Neural cell (in vitro differentiated cells): Measurements from ENCODE around the gene SPACA6. TPM values are rescaled to one million over a fixed set of nuclear protein-coding genes. Genes with fewer than 3 reads are reported as not detected.

Experiments used
- H2AFZ ChIP-seq: fragments of 200-600, 300-800 bp; sonication (generic), shearing (Covaris generic); 2 replicates; pipeline ENCODE4 v1.6.0; 2014; ENCODE audit warnings: low read depth, mild to moderate bottlenecking, antibody characterized with exemption, low read length, moderate library complexity
- H3F3A ChIP-seq: fragments of 200-600 bp; shearing (Covaris generic); 2 replicates; pipeline ENCODE4 v1.6.1; 2016; ENCODE audit warnings: mild to moderate bottlenecking, moderate library complexity, mixed read lengths, antibody characterized with exemption, low read length; ENCODE audit not compliant: insufficient read depth, poor library complexity, severe bottlenecking
- H3K27ac ChIP-seq: fragments of 200-600, 300-800 bp; sonication (generic), shearing (Covaris generic); 2 replicates; pipeline ENCODE4 v1.5.1; 2014; ENCODE audit warnings: mild to moderate bottlenecking, low read length, moderate library complexity
- H3K27me3 ChIP-seq: fragments of 300-800, 200-600 bp; sonication (generic), shearing (Covaris generic); 2 replicates; pipeline ENCODE4 v1.6.0; 2014; ENCODE audit warnings: mild to moderate bottlenecking, low read depth, low read length, moderate library complexity; ENCODE audit not compliant: insufficient read depth
- H3K36me3 ChIP-seq: fragments of 300-800, 200-600 bp; sonication (generic), shearing (Covaris generic); 2 replicates; pipeline ENCODE4 v1.5.1; 2014; ENCODE audit warnings: mild to moderate bottlenecking, antibody characterized with exemption, low read length, moderate library complexity; ENCODE audit not compliant: insufficient read depth
- H3K4me2 ChIP-seq: fragments of 300-800, 200-600 bp; sonication (generic), shearing (Covaris generic); 2 replicates; pipeline ENCODE4 v1.6.0; 2014; ENCODE audit warnings: mild to moderate bottlenecking, low read length
- H3K4me3 ChIP-seq: fragments of 300-800, 200-600 bp; sonication (generic), shearing (Covaris generic); 2 replicates; pipeline ENCODE4 v1.5.1; 2014; ENCODE audit warnings: mild to moderate bottlenecking, low read length, moderate library complexity
- H3K79me2 ChIP-seq: fragments of 200-600 bp; shearing (Covaris generic); replicated peaks from 2 replicates; pipeline ENCODE4 v1.6.0; 2014; ENCODE audit warnings: mild to moderate bottlenecking, low read length, moderate library complexity; ENCODE audit not compliant: insufficient read depth
- H3K9ac ChIP-seq: fragments of 300-800, 200-600 bp; sonication (generic), shearing (Covaris generic); 2 replicates; pipeline ENCODE4 v1.6.1; 2016; ENCODE audit warnings: mild to moderate bottlenecking, low read length, mixed read lengths
- H3K9me2 ChIP-seq: fragments of 200-600 bp; shearing (Covaris generic); 2 replicates; pipeline ENCODE4 v1.6.1; 2016; ENCODE audit warnings: mild to moderate bottlenecking, low read length, mixed read lengths; ENCODE audit not compliant: insufficient read depth
- H3K9me3 ChIP-seq: fragments of 200-600, 300-800 bp; sonication (generic), shearing (Covaris generic); 2 replicates; pipeline ENCODE4 v1.6.1; 2016; ENCODE audit warnings: mild to moderate bottlenecking, mixed run types, low read length, moderate library complexity, mixed read lengths
- H4K20me1 ChIP-seq: fragments of 200-600 bp; shearing (Covaris generic); 2 replicates; pipeline ENCODE4 v1.6.1; 2016; ENCODE audit warnings: mild to moderate bottlenecking, mixed run types; ENCODE audit not compliant: insufficient read depth
- CTCF ChIP-seq: fragments of 450-650 bp; IDR thresholded peaks from 2 replicates; pipeline ENCODE4 v1.5.1; 2014; ENCODE audit warnings: antibody characterized with exemption, mild to moderate bottlenecking, moderate library complexity; ENCODE audit not compliant: poor library complexity, severe bottlenecking
- EP300 ChIP-seq: fragments of 450-650 bp; conservative IDR thresholded peaks from 2 replicates; pipeline ENCODE4 v1.6.1; 2014; ENCODE audit warnings: antibody characterized with exemption, mild to moderate bottlenecking, moderate library complexity; ENCODE audit not compliant: poor library complexity, severe bottlenecking
- EZH2 ChIP-seq: fragments of 200-600, 300-800 bp; shearing (Covaris generic), sonication (generic); IDR thresholded peaks from 2 replicates; pipeline ENCODE4 v1.6.1; 2014; ENCODE audit warnings: antibody characterized with exemption, low read length, borderline replicate concordance, mild to moderate bottlenecking; ENCODE audit not compliant: insufficient read depth, poor library complexity, severe bottlenecking
- MXI1 ChIP-seq: fragments of 450-650 bp; conservative IDR thresholded peaks from 2 replicates; pipeline ENCODE4 v1.6.1; 2014; ENCODE audit warnings: antibody characterized with exemption, mild to moderate bottlenecking; ENCODE audit not compliant: poor library complexity, severe bottlenecking
- POLR2AphosphoS5 ChIP-seq: IDR thresholded peaks from 2 replicates; pipeline ENCODE4 v1.6.1; 2012
- RAD21 ChIP-seq: fragments of 450-650 bp; conservative IDR thresholded peaks from 2 replicates; pipeline ENCODE4 v1.6.1; 2014; ENCODE audit warnings: antibody characterized with exemption, mild to moderate bottlenecking, moderate library complexity
- REST ChIP-seq: IDR thresholded peaks from 2 replicates; pipeline ENCODE4 v1.6.1; 2012; ENCODE audit warnings: borderline replicate concordance
- SMC3 ChIP-seq: fragments of 450-650 bp; conservative IDR thresholded peaks from 2 replicates; pipeline ENCODE4 v1.6.1; 2014; ENCODE audit warnings: antibody characterized with exemption, mild to moderate bottlenecking, moderate library complexity; ENCODE audit not compliant: poor library complexity
- TAF1 ChIP-seq: IDR thresholded peaks from 2 replicates; pipeline ENCODE4 v1.6.1; 2012; ENCODE audit warnings: low read depth
- polyA plus RNA-seq: library from polyadenylated mRNA; depleted of rRNA; stranded (reverse); fragments of >200 nt; gene quantifications from 2 replicates; pipeline ENCODE4 v1.2.3, GENCODE V29; 2014

SPACA6 gene
- polyA plus RNA-seq, 1 donor from 2014 or later, result 5.2 TPM

GRCh38 chr19:51687791-51688670 lies 5.1 kb upstream of the SPACA6 start:
- Histone ChIP-seq H2AFZ (peak overlapping the region; percentile 89), H3K27me3 (no peaks in the 10 kb centered on the region), H3K9ac (peak overlapping the region; percentile 92), H3K36me3 (no peaks in the 10 kb centered on the region), H3K27ac (peak overlapping the region; percentile 99), H3K9me3 (no peaks in the 10 kb centered on the region), H4K20me1 (peaks cover 12% of the 10 kb centered on the region), H3K79me2 (peaks cover 45% of the 10 kb centered on the region), H3F3A (no peaks in the 10 kb centered on the region), H3K4me3 (peak overlapping the region; percentile 90), H3K9me2 (no peaks in the 10 kb centered on the region), H3K4me2 (peak overlapping the region; percentile 69)
- TF ChIP-seq EP300 (no peak), TAF1 (peak; percentile 63), EZH2 (no peak), RAD21 (no peak), REST (peak; percentile 89), MXI1 (no peak), CTCF (no peak), POLR2AphosphoS5 (no peak)

DNA sequence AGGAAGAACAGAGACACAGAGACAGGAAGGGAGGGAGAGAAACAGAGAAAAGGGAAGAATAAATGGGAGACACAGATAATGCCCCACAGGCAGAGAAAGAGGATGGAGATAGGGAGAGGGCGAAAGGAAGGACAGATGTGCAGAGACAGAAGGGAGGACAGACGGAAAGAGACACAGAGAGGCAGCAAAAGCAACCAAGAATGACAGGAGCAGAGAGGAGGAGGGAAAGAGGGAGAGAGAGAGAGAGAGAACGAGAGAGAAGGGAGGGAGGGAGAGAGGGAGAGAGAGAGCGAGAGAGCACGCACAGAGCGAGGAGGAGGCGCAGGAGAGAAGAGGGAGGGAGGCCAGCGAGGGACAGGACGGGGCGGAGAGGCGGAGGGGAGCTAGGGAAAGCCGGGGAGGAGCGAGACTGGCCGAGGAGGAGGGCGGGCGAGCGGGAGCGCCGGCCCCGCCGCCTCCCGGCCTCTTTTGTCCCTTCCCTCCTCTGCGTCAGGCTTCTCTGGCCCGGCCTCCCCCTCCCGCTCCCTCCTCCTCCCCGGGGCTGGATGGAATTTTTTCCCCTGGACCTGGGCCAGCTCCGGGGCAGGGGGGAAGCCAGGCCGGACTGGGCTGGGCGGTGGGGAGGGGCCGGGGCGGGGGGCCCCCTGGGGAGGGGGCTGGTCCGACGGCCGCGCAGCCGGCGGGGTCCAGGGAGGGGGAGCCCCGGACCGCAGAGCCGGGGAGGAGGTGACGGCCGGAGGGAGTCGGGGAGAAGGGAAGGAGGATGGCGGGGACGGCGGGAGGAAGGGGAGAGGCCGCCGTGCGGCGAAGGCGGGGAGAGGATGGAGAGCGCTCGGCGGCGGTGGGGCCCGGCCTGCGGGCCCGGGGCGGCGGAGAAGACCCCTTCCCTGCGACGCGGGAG lies 4.2 kb upstream of the SPACA6 start:
- Histone ChIP-seq H3K9me3 (no peaks in the 10 kb centered on the region), H2AFZ (peak overlapping the region; percentile 89), H3K27ac (peak overlapping the region; percentile 99), H3K79me2 (peaks cover 46% of the 10 kb centered on the region), H4K20me1 (peaks cover 13% of the 10 kb centered on the region), H3K36me3 (no peaks in the 10 kb centered on the region), H3K9ac (peak overlapping the region; percentile 92), H3K27me3 (no peaks in the 10 kb centered on the region), H3K4me2 (peak overlapping the region; percentile 69), H3K9me2 (no peaks in the 10 kb centered on the region), H3K4me3 (peak overlapping the region; percentile 90), H3F3A (no peaks in the 10 kb centered on the region)
- TF ChIP-seq REST (peak; percentile 2), EP300 (peak; percentile 50), RAD21 (no peak), MXI1 (peak; percentile 42), POLR2AphosphoS5 (peak; percentile 77), SMC3 (peak; percentile 26), EZH2 (no peak), CTCF (no peak), TAF1 (no peak)
